GM18870 (cell line): ENCODE data around the gene FGFRL1.
"Not testable (repeated sequence)": the region's sequence is repeated elsewhere in the genome, so short reads cannot be mapped to it uniquely, and the experiment has no call there.

Experiments
- ATAC-seq: cut with Tn5 transposase; IDR thresholded peaks from one replicate; pipeline ENCODE4 v1.9.1; 2021; ENCODE audit warnings: moderate library complexity; ENCODE audit not compliant: unreplicated experiment

FGFRL1 gene

DNA sequence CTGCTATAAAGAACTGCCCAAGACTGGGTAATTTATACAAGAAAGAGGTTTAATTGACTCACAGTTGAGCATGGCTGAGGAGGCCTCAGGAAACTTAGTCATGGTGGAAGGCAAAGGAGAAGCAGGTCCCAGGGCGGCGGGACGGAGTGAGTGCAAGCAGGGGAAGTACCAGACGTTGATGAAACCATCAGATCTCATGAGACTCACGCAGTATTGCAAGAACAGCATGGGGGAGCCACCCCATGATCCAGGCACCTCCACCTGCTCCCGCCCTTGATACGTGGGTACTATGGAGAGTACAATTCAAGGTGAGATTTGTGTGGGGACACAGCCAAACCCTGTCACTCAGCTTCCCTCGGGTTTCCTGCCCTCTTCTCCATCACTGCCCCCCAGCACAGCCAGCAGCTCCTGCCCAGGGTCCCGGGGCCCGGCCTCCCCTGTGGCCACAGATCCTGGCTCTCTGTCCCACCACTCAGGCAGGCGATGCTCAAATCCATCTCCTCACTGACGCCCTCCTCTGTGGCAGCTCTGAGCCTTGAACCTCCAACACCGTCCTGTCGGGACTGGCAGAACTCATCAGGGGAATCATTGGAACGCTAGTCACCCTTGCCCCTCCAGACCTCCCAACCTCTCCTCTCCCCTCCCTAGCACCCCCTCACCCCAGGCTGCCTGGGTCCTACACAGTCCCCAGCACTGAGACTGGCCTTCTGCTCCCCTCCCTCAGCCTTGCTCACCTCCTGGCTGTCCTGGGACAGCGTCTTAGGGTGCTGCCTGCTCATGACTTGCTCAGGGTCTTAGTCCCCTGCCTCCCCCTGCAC lies 37.6 kb downstream of the FGFRL1 start:
- ATAC-seq = no peak

DNA sequence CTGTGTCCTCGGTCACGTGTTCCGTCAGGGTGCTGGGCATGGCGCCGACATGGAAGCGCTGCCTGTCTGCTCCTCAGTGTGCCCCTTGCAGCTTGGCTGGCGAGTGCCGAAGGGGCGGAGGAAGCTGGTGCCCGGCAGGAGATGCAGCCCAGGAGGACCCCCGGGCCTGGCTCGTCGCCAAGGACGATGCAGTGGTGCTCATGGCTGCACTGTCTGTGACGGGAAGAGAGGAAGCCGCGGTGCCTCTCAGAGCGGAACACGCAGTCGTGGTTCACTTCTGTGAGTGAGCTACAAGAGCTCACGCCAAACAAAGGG lies 38.1 kb downstream of the FGFRL1 start:
- no peak for ATAC-seq

DNA sequence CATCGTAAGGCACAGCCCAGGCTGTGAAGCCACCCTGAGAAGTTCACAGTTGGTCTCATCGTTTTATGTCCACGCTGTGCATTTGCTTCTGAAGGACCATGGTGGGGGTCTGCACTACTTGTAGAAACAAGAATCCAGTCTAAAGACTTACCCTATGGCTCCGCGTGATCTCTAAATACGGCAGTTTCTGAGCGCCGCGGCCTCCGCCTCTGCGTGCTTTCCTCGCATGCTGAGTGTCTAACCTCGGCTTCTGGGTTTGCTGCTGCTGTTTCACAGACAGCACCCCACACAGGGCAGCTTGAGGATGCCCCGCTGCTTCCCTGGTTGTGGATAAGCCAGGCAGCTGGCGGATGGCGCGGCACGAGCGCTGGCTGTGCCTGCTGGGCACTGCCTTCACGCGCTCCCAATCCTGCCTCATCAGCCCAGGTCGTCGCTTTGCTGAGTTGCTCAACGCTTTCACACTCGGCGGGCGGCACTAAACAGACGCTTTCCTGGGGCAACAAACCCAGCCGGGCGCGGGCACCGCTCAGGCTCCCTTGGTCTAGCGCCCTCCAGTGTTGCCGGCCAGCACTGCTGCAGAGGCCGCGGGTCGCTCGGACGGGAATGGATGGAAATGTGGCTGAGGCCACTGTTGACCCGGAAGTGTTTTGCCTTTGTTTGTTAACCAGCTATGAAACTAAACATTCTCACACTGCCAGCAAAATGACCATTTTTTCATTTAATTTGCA lies 39.2 kb downstream of the FGFRL1 start:
- no peak for ATAC-seq

DNA sequence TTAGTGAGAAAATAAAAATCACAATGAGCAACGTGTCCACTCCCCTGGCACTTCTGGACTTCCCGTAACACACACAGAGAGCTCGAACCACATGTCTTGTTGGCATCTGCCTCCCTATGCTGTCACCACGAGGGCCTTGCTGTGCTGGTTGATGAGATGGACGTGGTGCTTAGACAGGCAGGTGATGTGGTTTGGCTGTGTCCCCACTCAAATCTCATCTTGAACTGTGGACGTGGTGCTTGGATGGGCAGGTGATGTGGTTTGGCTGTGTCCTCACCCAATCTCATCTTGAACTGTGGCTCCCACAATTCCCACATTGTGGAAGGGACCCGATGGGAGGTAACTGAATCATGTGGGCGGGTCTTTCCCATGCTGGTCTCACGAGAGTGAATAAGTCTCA lies 40.0 kb downstream of the FGFRL1 start:
- no peak for ATAC-seq

DNA sequence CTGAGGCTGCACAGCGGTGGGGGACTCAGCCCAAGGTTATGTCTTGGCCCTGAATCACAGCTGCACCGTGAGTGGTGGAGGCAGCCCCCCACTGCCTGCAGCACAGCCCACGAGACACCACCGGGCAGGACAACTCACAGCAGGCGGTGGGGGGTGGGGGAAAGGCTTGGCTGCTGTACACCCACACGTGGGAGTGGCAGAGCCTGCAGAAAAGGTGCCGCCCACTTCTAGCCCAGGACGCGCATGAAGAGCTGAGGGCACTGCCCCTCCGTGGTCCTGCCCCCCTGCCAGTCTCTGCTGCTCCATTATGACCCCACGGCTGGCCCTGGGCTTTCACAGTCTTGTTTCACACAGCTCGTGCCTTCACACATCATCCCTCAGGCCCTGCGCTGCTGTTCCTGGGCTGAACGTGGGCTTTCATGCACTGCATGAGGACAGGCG lies 40.8 kb downstream of the FGFRL1 start:
- no peak for ATAC-seq

DNA sequence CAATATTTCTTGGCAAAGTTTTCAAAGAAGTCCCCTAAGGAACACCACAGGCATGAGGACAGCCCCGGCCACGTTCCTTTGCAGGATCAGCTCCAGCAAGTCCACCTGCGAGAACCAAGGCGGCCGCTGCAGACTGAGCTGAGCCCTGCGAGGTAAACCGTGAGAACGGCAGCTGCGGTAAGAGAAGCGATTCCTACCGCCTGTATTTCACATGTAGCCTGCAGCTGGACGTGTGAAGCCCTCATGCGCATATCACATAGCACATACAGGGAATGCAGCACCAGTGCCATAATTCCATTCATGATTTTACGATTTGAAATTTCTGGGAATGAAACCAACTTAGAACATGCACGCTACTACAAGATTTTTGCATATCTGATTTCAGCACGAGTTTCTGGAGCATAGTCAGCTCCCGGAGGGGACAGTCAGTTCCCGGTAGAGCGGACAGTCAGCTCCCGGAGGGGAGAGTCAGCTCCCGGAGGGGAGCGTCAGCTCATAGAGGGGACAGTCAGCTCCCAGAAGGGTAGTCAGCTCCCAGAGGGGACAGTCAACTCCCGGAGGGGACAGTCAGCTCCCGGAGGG lies 41.7 kb downstream of the FGFRL1 start:
- no peak for ATAC-seq

DNA sequence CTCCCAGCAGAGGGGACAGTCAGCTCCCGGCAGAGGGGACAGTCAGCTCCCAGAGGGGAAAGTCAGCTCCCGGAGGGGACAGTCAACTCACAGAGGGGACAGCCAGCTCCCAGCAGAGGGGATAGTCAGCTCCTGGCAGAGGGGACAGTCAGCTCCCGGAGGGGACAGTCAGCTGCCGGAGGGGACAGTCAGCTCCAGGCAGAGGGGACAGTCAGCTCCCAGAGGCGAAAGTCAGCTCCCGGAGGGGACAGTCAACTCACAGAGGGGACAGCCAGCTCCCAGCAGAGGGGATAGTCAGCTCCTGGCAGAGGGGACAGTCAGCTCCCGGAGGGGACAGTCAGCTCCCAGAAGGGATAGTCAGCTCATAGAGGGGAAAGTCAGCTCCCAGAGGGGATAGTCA lies 42.5 kb downstream of the FGFRL1 start:
- not testable (repeated sequence) for ATAC-seq

DNA sequence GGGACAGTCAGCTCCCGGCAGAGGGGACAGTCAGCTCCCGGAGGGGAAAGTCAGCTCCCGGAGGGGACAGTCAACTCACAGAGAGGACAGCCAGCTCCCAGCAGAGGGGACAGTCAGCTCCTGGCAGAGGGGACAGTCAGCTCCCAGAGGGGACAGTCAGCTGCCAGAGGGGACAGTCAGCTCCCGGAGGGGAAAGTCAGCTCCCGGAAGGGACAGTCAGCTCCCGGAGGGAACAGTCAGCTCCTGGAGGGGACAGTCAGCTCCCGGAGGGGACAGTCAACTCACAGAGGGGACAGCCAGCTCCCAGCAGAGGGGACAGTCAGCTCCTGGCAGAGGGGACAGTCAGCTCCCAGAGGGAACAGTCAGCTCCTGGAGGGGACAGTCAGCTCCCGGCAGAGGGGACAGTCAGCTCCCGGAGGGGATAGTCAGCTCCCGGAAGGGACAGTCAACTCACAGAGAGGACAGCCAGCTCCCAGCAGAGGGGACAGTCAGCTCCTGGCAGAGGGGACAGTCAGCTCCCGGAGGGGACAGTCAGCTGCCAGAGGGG lies 43.3 kb downstream of the FGFRL1 start:
- ATAC-seq = not testable (repeated sequence)

DNA sequence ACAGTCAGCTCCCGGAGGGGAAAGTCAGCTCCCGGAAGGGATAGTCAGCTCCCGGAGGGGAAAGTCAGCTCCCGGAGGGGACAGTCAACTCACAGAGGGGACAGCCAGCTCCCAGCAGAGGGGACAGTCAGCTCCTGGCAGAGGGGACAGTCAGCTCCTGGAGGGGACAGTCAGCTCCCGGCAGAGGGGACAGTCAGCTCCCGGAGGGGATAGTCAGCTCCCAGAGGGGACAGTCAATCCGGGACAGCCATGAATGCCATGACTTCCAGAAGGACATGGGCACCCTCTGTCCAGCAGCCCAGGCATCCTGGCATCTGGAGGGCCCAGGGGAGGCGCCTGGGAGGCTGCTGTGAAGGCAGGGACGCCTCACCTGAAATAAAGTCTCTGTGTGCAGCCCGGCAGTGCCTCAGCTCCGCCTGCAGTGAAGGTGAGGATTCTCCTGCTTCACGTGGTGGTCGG lies 43.8 kb downstream of the FGFRL1 start:
- not testable (repeated sequence) for ATAC-seq

DNA sequence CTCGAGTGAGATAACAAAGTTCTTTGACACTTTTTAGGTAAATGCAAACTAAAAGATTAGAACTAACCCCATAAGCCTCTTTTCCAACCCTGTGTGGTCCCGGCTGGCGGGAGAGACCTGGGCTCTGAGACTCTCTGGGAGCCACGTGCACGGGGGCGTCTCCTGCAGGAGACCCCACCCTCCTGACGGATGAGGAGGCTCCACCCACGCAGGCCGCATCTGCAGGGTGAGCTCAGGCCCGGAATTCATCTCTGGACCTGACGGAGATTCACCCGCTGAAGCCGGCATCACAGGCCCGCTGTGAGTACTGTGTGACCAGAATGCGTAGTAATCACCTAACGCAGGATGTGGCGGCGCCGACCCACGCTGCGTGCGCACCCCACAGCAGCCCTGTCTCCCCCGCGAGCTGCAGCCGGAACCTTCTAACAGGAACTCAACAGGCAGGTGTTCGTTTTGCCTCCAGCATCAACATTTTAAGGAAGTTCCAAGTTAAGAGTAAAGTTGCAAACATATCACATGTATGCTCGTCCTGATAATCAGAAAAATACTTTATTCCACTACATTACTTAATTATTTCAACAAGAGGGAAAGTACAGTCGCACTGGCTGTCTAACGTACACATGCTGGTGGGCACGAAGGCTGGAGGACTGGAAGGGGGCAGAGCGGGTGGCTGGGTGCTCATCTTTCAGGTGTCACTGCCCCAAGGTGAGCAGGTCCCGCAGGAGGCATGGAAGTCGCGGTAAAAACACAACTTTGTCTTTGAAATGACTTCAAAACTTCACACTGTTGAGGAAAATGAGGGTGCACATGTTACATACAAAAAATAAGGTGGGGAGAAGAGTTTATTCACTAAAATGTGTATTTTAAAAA lies 44.5 kb downstream of the FGFRL1 start:
- ATAC-seq = no peak

DNA sequence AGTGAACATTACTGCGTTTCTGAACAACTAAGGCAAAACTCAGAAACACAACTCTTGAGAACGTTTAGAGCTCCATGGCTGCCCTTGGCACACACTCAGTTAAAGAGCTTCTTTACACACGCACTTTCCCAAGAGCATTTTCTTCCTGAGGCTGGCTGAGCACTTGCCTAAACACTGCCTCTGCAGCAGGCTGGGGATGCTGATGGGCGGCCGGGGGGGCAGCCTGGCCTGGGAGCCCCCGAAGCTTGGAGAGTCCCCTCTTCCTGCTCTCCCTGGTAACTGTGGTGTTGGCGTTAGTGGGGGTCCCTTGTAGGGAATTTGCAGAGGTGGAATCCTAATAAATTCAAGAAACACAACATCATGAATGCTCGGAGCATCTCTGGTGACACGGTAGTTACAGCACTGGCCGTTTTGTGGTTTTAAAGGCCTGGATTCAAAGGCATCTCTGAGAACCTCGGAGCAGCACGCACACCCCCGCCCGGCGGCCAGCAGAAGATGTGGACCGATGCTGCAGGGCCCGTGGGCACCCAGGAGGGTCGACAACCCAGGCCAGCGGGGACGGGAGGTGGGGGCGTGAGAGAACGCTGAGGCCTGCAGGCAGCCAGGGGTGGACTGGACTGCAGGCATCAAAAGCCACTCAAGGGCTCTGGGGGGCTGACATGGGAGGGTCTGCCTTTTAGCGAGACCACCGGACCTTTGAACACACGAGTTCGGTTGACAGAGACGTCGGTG lies 45.4 kb downstream of the FGFRL1 start:
- ATAC-seq = no peak

DNA sequence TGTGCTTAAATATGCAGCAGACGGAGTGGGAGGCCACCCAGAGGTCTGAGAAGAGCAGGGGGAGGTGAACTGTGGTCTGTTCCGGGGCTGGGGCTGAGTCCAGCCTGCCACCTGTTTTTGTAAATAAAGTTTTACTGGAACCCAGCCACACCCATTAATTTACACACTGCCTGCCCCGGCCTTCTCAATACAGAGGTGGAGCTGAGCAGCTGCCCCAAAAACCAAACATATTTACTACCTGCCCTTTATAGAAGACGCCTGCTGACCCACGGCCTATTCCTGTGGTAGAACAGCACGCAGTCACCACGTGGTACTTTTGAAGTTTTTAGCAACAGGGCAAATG lies 45.9 kb downstream of the FGFRL1 start:
- no peak for ATAC-seq

DNA sequence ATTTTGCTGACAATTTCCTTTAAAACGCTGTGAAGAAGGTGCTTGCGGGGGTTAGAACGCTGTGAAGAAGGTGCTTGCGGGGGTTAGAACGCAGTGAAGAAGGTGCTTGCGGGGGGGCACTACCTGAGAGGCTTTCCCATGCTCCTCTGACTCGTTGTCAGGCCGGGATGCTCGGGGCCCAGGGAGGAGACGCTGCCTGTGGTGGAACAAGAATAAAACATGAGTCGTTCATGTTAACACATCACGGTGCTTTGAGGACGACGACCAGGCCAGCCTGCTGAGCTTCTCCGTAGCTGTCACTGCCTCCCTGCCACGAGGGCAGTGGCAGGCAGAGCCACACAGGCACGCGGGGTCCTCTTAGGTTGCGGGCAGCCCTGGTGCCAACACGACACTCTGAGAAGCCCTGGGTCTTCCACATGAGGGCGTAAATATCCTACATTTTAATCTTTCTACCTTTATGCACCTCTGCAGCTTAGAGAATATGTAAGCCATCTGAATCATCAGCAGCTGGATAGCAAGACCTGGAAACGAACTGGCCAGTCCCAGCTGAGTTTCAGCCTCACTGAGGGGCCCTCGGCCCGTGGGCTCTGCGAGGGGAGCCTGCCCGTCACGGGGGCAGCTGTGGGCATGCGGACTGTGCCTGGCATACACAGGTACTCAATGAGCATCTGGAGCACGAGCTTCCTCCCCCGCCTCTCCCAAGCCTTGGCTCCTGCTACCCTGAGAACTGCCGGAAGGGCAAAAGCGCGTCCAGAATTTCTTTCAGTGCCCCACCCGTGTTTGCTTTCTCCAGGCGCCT lies 47.0 kb downstream of the FGFRL1 start:
- ATAC-seq = no peak

DNA sequence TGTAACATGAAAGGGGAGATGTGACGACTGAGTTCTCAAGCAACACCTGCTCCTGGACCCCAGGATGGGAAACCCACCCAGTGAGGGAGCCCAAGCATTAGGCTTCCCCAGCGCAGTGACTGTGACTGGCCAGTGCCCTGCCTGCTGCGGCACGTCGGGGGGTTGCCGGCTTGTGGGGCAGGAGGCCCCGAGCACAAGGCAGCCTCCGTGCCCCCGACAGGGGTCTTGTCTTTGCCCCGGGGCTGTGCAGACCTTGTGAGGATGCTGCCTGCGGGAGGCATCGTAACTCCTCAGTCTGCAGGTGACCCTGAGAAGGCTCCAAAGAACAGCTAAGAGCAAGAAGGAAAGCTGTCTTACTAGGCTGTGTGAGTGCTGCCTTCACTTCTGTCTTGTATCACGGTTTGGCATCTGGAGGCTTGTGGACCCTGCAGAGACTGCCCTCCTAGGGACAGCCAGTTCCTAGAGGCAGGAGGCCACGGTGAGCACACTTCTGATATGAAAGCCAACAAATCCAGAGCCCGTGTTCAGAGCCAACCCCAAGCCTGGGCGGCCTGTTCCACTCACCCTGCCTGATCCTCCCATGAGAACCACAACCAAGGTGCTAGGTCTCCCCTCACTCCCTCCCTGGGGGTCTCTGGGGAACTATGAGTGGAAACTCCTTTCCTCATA lies 47.7 kb downstream of the FGFRL1 start:
- no peak for ATAC-seq

DNA sequence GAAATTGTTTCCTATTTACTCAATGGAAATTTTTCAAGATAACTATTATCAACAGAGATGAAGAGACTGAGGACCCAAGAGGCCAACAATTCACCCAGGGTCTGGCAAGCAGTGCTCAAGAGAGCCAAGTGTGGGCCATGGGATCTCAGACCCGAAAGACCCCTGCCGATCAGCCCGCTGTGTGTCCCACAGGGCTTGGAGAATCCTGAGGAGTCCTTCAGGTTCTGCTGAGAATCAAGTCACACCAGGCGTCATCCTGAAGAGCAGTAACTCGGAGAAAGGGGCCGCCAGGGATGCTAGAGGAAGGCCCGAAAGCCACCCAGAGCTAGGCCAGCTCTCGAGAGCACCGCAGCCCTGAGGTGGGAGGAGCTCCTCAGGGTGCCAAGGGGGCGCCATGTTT lies 48.7 kb downstream of the FGFRL1 start:
- no peak for ATAC-seq

DNA sequence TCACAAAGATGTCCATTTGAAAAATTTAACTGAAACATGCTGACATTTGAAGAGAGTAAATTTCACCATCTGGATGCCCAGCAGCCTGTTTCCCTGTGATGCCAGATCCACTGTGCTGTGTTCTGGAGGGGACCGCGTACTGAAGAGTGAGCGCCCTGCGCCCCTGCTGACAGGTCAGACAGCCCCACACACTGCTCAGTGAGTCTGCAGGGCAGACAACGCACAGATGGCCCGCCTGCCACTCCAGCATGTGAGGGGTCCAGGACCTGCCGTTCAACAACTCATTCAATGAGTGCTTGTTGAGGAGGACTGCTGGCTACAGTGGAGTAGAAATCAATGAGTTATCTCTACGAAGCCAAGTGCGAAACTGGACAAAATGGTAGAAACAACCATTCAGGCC lies 49.2 kb downstream of the FGFRL1 start:
- no peak for ATAC-seq

DNA sequence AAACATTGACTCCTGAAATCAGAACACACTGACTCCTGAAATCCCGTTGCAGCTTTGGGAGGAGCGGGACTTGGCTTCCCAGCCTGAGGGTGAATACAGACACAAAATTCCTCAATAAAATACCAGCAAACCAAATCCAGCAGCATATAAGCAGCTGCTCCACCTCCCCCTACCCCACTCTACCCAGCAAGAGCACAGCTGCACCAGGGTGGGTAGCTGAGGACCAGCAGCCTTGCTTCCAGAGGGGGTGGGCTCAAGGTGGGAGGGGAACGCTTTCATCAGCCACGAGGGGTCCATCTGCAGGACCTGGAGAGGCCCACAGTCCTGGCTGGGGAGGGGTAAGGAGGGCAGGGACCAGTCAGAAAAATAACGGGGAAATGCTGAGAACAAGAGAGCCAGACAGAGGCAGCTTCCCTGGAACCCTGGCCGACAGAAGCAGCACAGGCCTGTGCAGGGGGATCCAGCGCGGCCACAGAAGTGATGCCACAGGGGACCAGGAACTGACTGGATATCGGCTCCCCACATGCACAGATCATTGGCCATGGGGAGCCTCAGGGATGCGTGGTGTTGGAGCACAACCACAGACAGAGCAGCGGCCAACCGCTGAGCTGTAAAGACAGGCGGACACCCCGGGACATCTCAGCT lies 49.8 kb downstream of the FGFRL1 start:
- no peak for ATAC-seq

DNA sequence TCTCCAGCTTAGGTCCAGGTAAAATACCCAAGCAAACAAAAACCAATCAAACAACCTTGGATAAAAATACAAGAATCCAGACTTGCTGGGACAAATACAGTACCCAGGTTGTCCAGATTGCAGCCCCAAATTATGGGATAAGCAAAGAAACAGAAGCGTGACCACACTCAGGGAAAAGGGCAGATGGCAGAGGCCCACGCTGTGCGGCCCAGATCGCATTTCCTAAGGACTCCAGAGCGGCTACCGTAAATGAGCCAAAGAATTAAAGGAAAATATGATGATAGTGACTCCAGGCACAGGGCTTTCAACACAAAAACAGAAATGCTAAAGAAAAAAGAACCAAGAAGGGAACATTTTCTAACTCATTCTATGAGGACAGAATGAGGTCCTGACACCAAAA lies 50.3 kb downstream of the FGFRL1 start:
- ATAC-seq = no peak
